Measurements from ENCODE around the gene DUSP28. TPM values are rescaled to one million over a fixed set of nuclear protein-coding genes. Genes with fewer than 3 reads are reported as not detected.

The DUSP28 gene
- total and polyA plus RNA-seq, 2 of the 13 experiments (the other 11 are each of a cell fraction or from before 2014, with no cell fraction given), result 5.2 to 8.6 TPM

DNA sequence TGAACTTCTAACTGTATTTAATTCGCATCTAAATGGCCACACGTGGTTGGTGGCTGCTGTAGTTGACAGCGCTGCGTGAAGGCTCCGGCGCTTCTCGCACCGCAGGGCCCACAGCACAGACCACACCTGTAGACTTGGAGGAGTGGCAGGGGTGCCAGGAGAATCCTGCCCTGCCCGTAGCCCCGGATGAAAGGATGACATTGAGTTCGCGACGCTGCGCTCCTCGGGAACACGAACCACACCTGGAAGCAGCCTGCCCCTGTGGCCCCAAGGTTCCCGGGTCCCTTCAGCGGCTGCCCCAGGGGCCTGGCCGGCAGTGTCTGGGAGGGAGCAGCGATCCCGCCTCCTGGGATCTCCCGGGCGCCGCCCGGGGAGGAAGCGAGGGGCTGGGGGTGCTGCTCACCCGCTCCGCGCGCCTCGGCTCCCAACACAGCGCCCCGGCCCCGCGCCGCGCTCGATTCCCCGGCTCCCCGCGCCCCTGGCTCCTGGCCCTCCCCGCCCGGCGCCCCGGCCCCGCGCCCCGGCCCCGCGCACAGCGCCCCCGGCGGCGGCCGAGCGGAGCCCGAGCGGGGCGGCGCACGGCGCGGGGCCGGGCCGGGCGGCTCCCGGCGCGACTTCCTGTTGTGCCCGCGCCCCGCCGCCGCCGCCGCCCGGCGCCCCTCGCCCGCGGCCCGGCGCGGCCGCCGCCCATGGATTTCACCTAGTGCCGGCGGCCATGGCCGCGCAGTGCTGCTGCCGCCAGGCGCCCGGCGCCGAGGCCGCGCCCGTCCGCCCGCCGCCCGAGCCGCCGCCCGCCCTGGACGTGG lies 7.9 kb downstream of the DUSP28 start, which contains the start of gene RNPEPL1 (continued):
- no peak for TF ChIP-seq ZNF468 (CRISPR knock-in tag; IDR thresholded peaks at IDR 0.05)
- no peak for TF ChIP-seq ZNF460 (CRISPR knock-in tag; IDR thresholded peaks at IDR 0.05; ENCODE audit: borderline replicate concordance)
- no peak for TF ChIP-seq ZBTB8A (CRISPR knock-in tag; IDR thresholded peaks at IDR 0.05; ENCODE audit: borderline replicate concordance, low read depth)
- no peak for TF ChIP-seq NBN (conservative IDR thresholded peaks at IDR 0.05)
- TF ChIP-seq, protein P1, sequence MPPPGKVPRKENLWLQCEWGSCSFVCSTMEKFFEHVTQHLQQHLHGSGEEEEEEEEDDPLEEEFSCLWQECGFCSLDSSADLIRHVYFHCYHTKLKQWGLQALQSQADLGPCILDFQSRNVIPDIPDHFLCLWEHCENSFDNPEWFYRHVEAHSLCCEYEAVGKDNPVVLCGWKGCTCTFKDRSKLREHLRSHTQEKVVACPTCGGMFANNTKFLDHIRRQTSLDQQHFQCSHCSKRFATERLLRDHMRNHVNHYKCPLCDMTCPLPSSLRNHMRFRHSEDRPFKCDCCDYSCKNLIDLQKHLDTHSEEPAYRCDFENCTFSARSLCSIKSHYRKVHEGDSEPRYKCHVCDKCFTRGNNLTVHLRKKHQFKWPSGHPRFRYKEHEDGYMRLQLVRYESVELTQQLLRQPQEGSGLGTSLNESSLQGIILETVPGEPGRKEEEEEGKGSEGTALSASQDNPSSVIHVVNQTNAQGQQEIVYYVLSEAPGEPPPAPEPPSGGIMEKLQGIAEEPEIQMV (CRISPR knock-in tag; IDR thresholded peaks at IDR 0.05; ENCODE audit: low read depth), result no peak
- TF ChIP-seq ZFYVE20 (CRISPR knock-in tag; IDR thresholded peaks at IDR 0.05; ENCODE audit: borderline replicate concordance, low read depth), result no peak
- 0 out of 2 replicates have a peak, but pooled peaks have one; percentile 27 for TF ChIP-seq ZNF552 (CRISPR knock-in tag; IDR thresholded peaks at IDR 0.05; ENCODE audit: borderline replicate concordance)
- TF ChIP-seq CEBPG (CRISPR knock-in tag; IDR thresholded peaks at IDR 0.05), result no peak
- TF ChIP-seq, protein P2, sequence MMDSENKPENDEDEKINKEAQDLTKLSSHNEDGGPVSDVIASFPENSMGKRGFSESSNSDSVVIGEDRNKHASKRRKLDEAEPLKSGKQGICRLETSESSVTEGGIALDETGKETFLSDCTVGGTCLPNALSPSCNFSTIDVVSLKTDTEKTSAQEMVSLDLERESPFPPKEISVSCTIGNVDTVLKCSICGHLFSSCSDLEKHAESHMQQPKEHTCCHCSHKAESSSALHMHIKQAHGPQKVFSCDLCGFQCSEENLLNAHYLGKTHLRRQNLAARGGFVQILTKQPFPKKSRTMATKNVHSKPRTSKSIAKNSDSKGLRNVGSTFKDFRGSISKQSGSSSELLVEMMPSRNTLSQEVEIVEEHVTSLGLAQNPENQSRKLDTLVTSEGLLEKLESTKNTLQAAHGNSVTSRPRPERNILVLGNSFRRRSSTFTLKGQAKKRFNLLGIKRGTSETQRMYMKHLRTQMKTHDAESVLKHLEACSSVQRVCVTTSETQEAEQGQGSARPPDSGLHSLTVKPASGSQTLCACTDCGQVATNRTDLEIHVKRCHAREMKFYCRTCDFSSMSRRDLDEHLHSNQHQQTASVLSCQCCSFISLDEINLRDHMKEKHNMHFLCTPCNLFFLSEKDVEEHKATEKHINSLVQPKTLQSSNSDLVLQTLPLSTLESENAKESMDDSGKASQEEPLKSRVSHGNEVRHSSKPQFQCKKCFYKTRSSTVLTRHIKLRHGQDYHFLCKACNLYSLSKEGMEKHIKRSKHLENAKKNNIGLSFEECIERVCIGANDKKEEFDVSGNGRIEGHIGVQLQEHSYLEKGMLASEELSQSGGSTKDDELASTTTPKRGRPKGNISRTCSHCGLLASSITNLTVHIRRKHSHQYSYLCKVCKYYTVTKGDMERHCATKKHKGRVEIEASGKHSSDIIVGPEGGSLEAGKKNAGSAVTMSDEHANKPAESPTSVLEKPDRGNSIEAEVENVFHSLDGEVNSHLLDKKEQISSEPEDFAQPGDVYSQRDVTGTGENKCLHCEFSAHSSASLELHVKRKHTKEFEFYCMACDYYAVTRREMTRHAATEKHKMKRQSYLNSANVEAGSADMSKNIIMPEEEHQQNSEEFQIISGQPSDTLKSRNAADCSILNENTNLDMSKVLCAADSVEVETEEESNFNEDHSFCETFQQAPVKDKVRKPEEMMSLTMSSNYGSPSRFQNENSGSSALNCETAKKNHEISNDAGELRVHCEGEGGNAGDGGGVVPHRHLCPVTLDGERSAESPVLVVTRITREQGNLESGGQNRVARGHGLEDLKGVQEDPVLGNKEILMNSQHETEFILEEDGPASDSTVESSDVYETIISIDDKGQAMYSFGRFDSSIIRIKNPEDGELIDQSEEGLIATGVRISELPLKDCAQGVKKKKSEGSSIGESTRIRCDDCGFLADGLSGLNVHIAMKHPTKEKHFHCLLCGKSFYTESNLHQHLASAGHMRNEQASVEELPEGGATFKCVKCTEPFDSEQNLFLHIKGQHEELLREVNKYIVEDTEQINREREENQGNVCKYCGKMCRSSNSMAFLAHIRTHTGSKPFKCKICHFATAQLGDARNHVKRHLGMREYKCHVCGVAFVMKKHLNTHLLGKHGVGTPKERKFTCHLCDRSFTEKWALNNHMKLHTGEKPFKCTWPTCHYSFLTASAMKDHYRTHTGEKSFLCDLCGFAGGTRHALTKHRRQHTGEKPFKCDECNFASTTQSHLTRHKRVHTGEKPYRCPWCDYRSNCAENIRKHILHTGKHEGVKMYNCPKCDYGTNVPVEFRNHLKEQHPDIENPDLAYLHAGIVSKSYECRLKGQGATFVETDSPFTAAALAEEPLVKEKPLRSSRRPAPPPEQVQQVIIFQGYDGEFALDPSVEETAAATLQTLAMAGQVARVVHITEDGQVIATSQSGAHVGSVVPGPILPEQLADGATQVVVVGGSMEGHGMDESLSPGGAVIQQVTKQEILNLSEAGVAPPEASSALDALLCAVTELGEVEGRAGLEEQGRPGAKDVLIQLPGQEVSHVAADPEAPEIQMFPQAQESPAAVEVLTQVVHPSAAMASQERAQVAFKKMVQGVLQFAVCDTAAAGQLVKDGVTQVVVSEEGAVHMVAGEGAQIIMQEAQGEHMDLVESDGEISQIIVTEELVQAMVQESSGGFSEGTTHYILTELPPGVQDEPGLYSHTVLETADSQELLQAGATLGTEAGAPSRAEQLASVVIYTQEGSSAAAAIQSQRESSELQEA (CRISPR knock-in tag; IDR thresholded peaks at IDR 0.05; ENCODE audit: not compliant biosample characterization), result peak; percentile 33
- no peak for TF ChIP-seq ZNF709 (CRISPR knock-in tag; IDR thresholded peaks at IDR 0.05)
- no peak for TF ChIP-seq KDM5A (IDR thresholded peaks at IDR 0.05; ENCODE audit: borderline replicate concordance, low read length)
- TF ChIP-seq KAT2B (IDR thresholded peaks at IDR 0.05; ENCODE audit: borderline replicate concordance, low read depth, low read length), result no peak
- TF ChIP-seq, protein P3, sequence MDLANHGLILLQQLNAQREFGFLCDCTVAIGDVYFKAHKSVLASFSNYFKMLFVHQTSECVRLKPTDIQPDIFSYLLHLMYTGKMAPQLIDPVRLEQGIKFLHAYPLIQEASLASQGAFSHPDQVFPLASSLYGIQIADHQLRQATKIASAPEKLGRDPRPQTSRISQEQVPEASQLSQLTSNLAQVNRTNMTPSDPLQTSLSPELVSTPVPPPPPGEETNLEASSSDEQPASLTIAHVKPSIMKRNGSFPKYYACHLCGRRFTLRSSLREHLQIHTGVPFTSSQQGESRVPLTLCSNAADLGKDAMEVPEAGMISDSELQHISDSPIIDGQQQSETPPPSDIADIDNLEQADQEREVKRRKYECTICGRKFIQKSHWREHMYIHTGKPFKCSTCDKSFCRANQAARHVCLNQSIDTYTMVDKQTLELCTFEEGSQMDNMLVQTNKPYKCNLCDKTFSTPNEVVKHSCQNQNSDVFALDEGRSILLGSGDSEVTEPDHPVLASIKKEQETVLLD (CRISPR knock-in tag; IDR thresholded peaks at IDR 0.05; ENCODE audit: low read depth), result peak; percentile 38; the same call in 1 of the 2 replicates
- TF ChIP-seq MTA1 (CRISPR knock-in tag; IDR thresholded peaks at IDR 0.05; ENCODE audit: borderline replicate concordance), result no peak
- TF ChIP-seq MBD4 (IDR thresholded peaks at IDR 0.05; ENCODE audit: borderline replicate concordance, low read length), result no peak
- TF ChIP-seq KAT7 (CRISPR knock-in tag; IDR thresholded peaks at IDR 0.05; ENCODE audit: borderline replicate concordance), result no peak
